ENCODE data around the gene FEZ2. TPM values are rescaled to one million over a fixed set of nuclear protein-coding genes. Genes with fewer than 3 reads are reported as not detected.

The FEZ2 gene
- polyA plus RNA-seq, 4 donors = 74.2 to 91.2 (median 87.9) TPM

DNA sequence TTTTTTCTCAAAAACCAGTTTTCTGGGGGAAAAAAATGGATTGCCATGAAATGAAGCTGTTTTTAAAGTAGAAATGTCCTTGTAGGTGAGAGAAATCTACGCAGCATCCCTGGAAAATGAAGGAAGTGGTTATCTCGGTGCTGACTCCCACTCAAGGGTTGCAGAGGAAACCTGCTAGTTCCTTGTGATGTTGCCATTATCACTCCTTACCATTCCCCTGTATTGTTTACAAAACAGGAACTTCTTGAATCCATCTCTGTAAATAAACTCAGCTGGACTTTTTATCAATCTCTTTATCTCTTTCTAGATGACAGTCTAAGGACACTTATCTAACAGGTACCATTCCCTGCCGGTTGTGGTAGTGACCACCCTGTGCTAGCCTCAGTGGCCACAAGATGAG is 61.2 kb downstream of the FEZ2 start:
- no peak for DNase-seq (ENCODE audit: low read depth in 4 of 4, low spot score in 3 of 4)

DNA sequence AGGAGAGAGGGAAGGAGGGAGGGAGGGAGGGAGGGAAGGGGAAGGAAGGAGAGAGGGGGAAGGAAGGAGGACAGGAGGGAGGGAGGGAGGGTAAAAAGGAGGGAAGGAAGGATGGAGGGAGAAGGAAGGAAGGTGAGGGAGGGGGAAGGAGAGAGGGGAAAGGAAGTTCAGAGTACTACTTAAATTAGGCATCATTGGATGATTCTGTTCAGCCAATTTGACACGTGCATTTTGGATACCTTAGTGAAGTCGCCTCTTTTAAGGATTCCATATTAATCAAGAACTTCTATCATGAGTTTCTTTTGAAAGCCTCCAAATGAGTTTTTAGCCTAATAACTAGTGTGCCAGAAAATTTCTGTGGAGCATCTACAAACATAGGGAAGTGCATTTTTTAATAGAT is 62.9 kb downstream of the FEZ2 start:
- no peak for DNase-seq (ENCODE audit: low read depth in 4 of 4, low spot score in 3 of 4)

DNA sequence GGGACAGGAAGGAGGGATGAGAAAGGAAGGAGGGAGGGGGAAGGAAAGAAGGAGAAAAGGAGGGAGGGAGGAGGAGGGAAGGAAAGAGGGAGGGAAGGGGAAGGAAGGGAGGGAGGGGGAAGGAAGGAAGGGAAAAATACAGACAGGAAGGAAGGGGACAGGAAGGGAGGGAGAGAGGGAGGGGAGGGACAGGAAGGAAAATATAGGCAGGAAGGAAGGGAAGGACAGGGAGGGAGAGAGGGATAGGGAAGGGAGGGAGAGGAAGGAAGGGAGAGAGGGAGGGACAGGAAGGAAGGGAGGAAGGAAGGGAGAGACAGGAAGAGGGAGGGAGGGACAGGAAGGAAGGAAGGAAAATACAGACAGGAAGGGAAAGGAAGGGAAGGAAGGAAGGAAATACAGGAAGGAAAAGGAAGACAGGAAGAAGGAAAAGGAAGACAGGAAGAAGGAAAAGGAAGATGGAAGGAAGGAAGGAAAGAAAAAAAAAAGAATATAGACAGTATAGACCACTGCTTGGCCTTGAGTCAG is 63.6 kb downstream of the FEZ2 start:
- DNase-seq (ENCODE audit: low read depth in 4 of 4, low spot score in 3 of 4) = no peak

DNA sequence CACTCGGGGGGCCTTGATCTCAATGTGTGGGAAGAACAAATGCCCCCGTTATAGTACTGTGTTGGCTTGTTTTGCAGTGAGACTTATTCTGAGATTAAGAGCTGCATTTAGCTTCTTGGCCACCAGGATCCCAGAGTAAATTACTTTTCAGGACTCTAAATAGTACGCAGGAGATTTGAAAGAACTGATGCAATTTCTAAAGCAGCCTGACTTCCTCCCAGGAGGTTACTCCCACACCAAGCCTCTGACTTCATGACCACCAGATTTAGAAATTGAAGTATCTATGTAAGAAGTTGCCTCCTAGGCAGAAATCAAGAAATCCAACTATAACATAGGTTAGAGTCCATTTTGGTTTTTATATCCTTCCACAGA is 67.0 kb downstream of the FEZ2 start:
- DNase-seq (ENCODE audit: low read depth in 4 of 4, low spot score in 3 of 4) = no peak

DNA sequence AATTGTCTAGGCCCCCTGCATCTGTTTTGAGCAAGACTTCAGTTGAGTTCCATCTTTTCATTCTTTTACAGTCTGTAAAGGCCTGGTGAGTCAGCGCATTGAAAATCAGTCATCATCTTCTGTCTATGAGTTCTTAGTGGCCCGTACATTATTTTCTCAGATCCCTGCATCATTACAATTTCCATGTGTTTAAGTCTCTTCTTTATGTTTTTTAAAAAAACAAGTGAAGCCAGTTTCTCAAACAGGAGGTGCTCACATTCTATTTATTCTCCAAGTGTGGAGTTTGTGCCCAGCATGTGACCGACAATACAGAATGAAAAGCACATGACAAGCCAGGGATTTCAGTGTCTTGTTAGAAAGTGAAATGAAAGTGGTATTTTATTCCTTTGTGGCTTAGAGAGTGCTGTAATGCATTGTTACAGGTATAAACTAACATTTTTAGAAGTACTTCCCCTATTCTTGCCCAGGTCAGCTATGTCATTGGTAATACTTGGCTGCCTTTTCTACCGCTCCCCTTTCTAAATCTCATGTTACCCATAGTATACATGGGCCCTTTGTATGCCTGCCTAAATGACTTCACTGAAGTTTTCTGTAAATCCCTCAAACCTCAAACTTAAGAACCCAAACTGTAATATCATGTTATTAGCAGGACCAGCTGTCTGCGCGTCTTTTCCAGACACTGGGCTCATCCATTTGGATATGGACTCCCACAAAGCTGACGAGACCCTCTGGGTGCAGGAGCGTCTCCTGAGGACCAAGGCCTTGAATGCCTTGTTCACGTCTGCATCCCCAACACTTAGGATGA is 67.6 kb downstream of the FEZ2 start:
- DNase-seq (ENCODE audit: low read depth in 4 of 4, low spot score in 3 of 4) = no peak

DNA sequence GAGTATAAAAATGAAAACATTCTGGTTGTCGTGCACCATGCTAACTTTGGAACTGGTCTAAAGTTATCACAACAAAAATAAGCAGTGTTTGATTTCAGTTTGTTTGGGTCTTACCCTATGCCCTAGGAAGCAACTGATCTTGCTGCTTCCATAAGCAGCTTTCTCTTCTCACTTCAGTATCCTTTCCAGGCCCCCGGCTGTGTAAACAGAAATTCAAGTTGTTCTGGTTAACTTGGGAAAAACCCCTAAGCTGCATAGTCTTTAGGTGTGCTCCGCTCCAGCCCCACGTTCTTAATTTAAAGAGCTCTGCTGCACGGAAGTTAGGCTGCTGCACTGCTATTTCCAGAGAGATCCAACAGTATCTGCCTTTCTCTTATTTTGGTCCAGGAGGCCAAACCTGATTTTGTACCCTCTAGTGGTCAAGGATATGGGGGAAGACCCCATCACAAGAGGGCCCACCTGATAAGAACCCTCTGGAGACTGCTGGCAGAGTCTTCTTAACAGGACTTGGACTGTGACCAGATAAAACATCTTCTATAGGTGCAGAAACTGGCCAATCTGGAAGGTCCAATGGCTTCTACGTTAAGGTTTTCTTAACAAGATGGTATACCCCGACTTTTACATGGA is 69.1 kb downstream of the FEZ2 start:
- DNase-seq (ENCODE audit: low read depth in 4 of 4, low spot score in 3 of 4) = no peak

DNA sequence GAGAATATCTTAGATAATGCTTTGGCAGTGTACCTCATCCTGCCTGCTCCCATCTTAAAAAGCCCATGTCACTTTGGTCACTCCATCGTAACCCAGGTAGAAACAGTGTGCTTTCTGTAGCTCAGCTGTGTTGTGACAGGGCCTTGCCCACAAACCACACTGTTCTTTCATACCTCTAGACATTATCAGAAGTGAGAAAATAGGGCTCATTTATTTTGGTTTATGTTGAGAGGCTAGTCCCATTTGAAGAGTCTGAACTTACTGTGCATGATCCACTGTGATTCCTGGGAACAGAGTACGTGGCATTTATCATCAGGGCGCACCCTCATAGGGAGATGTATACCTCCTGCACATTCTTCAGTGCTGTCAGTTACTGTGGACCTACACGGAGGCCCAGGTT is 69.7 kb downstream of the FEZ2 start:
- DNase-seq (ENCODE audit: low read depth in 4 of 4, low spot score in 3 of 4) = no peak

DNA sequence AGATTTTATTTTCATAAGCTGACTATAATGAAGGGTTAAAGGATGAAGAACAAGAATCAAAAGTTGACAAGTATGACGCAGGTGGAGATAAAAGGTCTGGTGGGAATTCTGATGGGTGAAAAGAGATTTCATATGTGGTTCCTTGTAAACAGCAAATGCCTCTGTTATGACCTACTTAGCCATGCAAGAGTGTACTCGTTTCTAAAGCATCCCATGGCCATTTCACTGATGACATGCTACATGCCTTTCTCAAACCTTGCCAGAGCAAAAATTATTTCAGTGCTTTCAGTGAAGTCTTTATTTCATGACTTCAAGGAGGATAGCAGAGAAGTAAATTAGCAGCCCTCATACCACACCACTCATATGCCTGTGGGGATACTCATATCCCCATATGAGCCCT is 71.7 kb downstream of the FEZ2 start:
- DNase-seq (ENCODE audit: low read depth in 4 of 4, low spot score in 3 of 4) = no peak

DNA sequence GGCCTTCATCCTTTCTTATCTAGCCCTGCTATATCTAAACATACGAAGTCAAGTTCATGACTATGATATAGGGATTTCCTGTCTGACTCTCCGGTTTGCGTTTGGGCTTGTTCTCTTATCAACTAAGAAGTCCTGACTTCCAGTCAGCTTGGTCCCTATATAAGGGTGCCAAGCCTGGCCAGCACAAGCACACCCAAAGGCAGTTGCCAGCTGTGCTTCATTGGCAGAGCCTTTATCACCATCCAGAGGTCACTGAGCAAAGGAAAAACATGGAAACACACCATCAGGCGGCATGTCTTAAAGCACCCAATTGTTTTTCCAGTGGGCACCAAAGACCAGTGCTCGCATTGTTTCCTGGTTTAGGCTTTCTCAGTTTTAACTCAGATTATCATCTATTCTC is 72.7 kb downstream of the FEZ2 start:
- no peak for DNase-seq (ENCODE audit: low read depth in 4 of 4, low spot score in 3 of 4)

DNA sequence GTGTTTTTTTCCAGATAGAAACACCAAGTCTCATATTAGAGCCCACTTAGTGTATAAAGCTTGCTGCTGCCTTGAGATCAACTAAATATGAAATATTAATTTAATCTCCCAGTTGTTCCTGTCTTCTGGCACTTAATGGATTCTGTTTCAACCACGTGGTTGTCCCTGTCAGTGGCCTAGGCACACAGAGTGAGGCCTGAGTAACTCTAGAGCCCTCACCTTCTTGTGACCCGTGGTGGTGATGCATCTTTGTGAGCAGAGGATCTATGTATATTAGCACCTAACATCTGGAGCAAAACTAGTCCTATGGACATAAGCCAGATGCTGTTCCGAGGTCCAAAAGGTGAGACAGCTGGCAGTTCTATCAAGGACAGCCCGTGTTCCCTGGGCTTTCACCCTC is 74.8 kb downstream of the FEZ2 start:
- DNase-seq (ENCODE audit: low read depth in 4 of 4, low spot score in 3 of 4) = no peak

DNA sequence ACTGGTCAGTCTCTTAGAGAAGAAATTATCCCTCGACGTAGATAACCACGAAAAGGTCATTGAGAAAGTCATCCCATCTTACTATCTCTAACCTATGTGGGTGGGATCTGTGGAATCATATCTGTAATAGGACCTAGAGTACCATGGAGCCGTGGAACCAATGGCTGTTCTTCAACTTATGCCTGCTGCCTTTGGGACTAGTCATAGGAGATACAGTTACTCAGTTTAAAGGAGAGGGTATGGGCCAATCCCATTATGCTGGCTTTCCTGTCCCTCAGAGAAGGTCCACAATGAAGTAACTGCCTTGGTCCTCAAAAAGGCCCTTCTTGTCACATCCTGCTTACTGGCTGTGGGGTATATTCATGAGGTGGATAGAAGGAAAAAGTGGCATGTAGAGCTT is 77.5 kb downstream of the FEZ2 start:
- DNase-seq (ENCODE audit: low read depth in 4 of 4, low spot score in 3 of 4) = no peak

DNA sequence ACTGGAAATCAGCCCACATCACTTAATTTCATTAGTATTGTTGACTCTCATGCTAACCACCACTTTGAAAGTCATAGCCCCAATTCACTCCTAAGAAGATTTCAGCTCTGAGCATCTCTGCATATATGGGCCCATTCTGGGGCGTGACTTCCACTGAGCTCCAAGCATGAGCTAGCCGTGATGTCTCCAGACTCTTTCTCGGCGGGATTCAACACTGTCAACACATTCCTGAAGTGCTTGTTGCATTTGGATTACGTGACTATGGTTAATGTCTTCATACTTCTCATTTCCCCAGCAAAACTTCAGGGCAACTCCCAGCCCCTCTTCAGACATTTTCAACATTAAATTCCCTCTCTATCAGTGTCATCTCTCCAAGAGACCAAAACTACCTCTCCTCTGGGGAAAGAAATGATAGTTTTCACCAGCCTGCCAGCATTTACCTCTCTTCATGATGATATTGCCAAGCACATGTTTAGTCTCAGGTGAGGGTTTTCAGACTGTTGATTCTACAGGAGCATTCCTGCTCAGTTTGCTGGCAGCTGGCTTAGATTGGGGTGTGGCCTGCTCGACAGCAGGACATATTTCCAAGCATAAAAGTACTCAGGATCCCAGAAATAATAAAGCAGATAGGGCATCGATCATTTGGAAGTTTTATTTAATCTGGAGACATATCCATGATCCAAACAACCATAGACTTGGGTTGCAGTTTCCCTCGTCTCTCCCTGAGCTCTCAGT is 81.7 kb downstream of the FEZ2 start:
- no peak for DNase-seq (ENCODE audit: low read depth in 4 of 4, low spot score in 3 of 4)

DNA sequence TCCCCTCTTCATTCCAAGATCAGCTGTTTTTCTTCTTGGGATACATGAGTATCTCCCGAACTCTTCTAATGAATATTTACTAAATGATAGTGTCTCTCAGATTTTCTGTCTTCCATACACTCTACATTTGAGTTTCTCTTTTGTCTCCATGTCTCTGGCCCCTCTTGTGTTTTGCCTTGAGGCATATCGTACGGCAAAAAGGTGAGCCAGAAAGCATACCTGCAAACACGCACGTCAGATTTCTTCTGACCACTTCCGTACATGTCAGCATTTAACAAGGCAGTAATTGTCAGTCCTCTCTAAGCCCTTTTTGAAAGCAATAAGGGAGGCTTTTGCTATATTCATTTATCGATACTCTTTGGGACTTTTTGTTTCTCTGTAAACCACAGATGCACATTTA is 82.4 kb downstream of the FEZ2 start:
- DNase-seq (ENCODE audit: low read depth in 4 of 4, low spot score in 3 of 4) = no peak

DNA sequence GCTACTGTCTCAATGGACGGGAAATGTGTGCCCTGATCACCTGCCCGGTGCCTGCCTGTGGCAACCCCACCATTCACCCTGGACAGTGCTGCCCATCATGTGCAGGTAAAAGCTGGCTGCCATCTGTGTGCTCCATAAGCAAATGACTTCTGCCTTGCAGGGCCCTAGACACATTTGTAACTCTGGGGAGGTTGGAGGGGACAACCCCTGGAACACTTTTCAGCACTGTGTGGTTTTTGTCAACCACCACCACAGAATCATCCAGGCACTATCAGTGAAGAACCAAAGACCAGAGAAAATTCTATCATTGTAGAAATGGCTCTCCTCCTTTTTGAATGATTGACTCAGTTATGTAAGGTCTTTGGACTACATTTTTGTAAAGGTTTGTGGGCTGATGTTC is 84.3 kb downstream of the FEZ2 start:
- DNase-seq (ENCODE audit: low read depth in 4 of 4, low spot score in 3 of 4) = no peak

DNA sequence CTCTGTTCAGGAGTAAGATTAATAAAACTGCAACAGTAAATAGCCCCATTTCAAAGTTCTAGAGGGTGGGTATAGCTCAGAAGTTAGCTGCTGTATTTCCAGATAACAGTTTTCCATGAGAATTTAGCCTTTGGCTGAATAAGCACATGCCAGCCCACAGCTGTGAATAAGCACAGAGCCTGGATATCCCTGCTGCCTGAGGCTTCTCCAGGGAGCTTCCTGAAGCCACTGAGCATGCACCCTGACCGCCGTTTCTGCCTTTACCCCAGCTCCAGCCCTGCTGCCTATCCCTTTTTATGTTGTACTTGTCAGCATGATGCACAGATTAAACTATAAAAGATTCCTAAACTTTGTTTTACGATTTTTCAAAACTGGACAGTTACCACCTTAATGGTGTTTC is 85.3 kb downstream of the FEZ2 start:
- DNase-seq (ENCODE audit: low read depth in 4 of 4, low spot score in 3 of 4) = no peak

DNA sequence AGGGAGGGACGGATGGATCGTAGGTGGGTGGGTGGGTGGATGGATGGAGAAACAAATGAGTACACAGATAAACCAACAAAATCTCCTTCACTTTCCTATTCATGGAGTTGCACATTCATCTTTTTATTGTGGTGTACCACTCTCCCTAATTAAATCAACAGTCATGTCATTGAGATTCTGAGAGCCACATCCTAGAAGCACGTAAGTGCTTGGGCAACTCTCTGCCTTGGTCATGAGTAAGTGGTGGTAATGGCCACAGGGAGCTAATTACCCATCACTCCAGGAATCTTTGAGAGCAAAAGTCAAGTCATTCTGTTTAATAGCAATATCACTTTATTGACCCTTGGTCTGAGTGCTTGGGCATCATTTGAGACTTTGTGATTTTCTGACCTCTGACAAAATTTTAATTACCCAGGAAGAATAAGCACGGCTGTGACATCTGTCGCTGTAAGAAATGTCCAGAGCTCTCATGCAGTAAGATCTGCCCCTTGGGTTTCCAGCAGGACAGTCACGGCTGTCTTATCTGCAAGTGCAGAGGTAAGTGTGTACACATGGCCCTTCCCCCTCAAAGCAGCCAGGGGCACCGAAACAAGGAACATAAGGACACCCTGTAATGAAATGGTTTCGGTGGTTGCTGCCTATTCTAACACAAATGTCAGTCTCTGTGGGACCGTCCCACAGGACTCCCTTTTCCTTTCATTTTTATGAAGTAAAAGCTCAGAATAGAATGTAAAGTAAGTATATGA is 85.9 kb downstream of the FEZ2 start:
- no peak for DNase-seq (ENCODE audit: low read depth in 4 of 4, low spot score in 3 of 4)

DNA sequence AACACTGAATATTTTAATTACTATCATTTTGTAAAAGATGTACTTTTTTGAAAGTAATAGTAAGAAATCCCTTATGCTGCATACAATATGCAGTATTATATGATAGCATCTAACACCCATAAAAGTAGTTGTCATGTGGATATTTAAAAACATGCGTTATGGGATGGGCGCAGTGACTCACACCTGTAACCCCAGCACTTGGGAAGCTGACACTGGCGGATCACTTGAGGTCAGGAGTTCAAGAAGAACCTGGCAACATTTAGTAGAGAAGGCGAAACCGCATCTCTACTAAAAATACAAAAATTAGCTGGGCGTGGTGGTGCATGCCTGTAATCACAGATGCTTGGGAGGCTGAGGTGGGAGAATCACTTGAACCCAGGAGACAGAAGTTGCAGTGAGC is 88.9 kb downstream of the FEZ2 start:
- no peak for DNase-seq (ENCODE audit: low read depth in 4 of 4, low spot score in 3 of 4)

DNA sequence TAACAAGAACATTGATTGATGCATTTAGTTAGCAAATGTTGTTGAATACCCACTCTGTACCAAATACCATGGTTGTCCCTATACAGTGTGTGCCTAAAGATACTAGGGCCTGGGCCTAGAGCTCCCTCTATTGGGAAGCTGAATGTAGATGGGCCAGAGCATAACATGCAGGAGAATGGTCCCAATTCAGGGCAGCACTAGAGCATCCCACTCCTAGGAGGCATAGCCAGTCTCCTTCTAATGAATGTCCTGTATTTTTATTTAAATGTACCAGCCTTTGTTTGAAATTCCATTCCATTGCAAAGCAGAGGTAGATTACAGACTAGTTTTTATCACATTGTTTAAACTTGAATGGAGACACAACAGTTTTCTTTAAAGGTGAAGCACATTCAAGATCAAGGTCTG is 90.6 kb downstream of the FEZ2 start:
- DNase-seq (ENCODE audit: low read depth in 4 of 4, low spot score in 3 of 4) = peak in 2 of 4 donors; percentile 36 to 50

Data from right renal pelvis (tissue), 4 donors.